PC-9 (cell line): ENCODE measurements around the gene COQ4. TPM values are rescaled to one million over a fixed set of nuclear protein-coding genes. Genes with fewer than 3 reads are reported as not detected.

Source experiments
- BruUV-seq: library from RNA; stranded (reverse); fragments of 400-500 nt; replicated peaks from 2 replicates; lab custom pipeline; 2021; lab: Mats Ljungman, UMichigan
- CTCF ChIA-PET: fragments of 300-600 bp; sonication (Branson Sonifier 250); formaldehyde crosslinking; loops from one replicate; lab custom pipeline; 2022; ENCODE audit warnings: antibody characterized with exemption; lab: Charles Lee
- POLR2A ChIA-PET: fragments of 300-600 bp; sonication (Branson Sonifier 250); formaldehyde crosslinking; loops from one replicate; lab custom pipeline; 2022; ENCODE audit warnings: antibody characterized with exemption; ENCODE audit not compliant: unreplicated experiment; lab: Charles Lee
- DNase-seq, 2 experiments: peaks; one replicate each; pipeline versions ENCODE4 v3.0.0 to v3.0.0-alpha.2; 2015 to 2022; ENCODE audit warnings: mixed read lengths in 1 of 2
- H2AFZ ChIP-seq: fragments of 200-600 bp; sonication (generic); 2 replicates; pipeline ENCODE4 v1.8.1; 2017; ENCODE audit warnings: antibody characterized with exemption
- H3F3A ChIP-seq: fragments of 200-600 bp; sonication (generic); 2 replicates; pipeline ENCODE4 v1.8.1; 2017; ENCODE audit warnings: antibody characterized with exemption, mild to moderate bottlenecking, low read depth; ENCODE audit not compliant: insufficient read depth
- H3K27ac ChIP-seq: fragments of 200-600 bp; sonication (generic); 2 replicates; pipeline ENCODE4 v1.6.1; 2016; ENCODE audit warnings: mixed run types
- H3K27me3 ChIP-seq: fragments of 200-600 bp; sonication (generic); 2 replicates; pipeline ENCODE4 v1.6.1; 2016; ENCODE audit warnings: low read depth, mixed run types; ENCODE audit not compliant: insufficient read depth
- H3K36me3 ChIP-seq: fragments of 200-600 bp; sonication (generic); 2 replicates; pipeline ENCODE4 v1.6.1; 2016; ENCODE audit warnings: low read depth, mixed run types
- H3K4me1 ChIP-seq: fragments of 200-600 bp; sonication (generic); replicated peaks from 2 replicates; pipeline ENCODE4 v1.6.1; 2016; ENCODE audit warnings: mixed run types; ENCODE audit not compliant: insufficient read depth
- H3K4me2 ChIP-seq: fragments of 200-600 bp; sonication (generic); 2 replicates; pipeline ENCODE4 v1.6.1; 2017; ENCODE audit warnings: mixed run types
- H3K4me3 ChIP-seq: fragments of 200-600 bp; sonication (generic); 2 replicates; pipeline ENCODE4 v1.6.1; 2016; ENCODE audit warnings: mixed run types
- H3K79me2 ChIP-seq: fragments of 200-600 bp; sonication (generic); 2 replicates; pipeline ENCODE4 v1.6.1; 2017; ENCODE audit warnings: low read depth, mixed run types
- H3K9me2 ChIP-seq: fragments of 200-600 bp; sonication (generic); 2 replicates; pipeline ENCODE4 v1.8.1; 2017; ENCODE audit warnings: mild to moderate bottlenecking; ENCODE audit not compliant: insufficient read depth
- H3K9me3 ChIP-seq: fragments of 200-600 bp; sonication (generic); 2 replicates; pipeline ENCODE4 v1.8.1; 2016; ENCODE audit warnings: low read depth; ENCODE audit not compliant: insufficient read depth
- H4K20me1 ChIP-seq: fragments of 200-600 bp; sonication (generic); 2 replicates; pipeline ENCODE4 v1.8.1; 2017; ENCODE audit not compliant: insufficient read depth
- EZH2 ChIP-seq: fragments of 200-600 bp; sonication (generic); IDR thresholded peaks from 2 replicates; pipeline ENCODE4 v1.8.0; 2017; ENCODE audit warnings: antibody characterized with exemption, low read depth
- intact Hi-C: fragments of 100-400 bp; cut with micrococcal nuclease; formaldehyde crosslinking; loops from one replicate; pipeline ENCODE4 v1.10.0; 2022; ENCODE audit not compliant: unreplicated experiment
- total RNA-seq: library from RNA; stranded (reverse); gene quantifications from 2 replicates; pipeline ENCODE4 v1.2.3, GENCODE V29; 2021
- TF ChIP-seq, protein P1 (sequence below): fragments of 200-600 bp; sonication (generic); conservative IDR thresholded peaks from 2 replicates; pipeline ENCODE4 v1.6.1; 2017; ENCODE audit warnings: mixed run types, antibody characterized with exemption, mild to moderate bottlenecking, moderate library complexity

The COQ4 gene
- total RNA-seq, 1 experiment from 2014 or later, result 81.8 TPM

DNA sequence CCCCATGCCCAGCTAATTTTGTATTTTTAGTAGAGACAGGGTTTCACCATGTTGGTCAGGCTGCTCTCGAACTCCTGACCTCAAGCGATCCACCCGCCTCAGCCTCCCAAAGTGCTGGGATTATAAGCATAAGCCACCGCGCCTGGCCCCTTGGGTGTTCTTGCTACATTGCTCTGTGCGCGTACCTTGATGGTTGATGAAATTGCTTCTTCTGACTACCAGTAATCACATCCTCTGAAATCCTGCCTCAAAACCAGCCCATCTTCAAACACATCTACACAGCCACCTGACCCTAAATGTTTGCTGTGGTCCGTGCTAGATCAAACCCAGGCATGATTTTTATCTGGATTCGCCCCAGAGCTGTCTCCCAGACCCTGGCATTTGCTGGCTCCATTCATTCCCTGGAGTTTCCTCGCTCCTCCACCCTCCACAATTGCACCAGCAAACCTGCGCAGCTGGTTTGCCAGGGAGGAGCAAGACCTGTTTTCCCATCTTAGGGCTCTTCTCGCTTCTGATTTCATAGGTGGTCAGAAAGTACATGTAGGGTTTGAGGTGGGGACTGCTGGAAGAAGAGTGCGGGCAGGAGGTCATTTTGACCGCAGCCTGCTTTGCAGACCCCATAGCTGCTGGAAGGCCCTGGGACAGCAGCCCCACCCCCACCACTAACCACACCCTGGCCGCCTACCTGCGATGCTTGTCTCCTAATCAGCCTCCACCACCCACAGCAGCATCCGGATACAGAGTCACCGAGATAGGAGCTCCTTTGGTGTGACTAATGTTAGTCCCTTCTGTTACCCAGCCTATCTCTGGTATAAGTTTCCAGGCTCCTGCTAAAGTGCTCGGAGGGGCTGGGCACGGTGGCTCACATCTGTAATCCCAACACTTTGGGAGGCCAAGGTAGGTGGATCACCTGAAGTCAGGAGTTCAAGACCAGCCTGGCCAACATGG, 23.8 kb upstream of the COQ4 start:
- intact Hi-C loops, result loop anchor here (1.0 to 5.0 kb wide), 4 partner anchors 23 to 338 kb away; partner anchors contain the start of genes COQ4, SLC27A4 and TRUB2

DNA sequence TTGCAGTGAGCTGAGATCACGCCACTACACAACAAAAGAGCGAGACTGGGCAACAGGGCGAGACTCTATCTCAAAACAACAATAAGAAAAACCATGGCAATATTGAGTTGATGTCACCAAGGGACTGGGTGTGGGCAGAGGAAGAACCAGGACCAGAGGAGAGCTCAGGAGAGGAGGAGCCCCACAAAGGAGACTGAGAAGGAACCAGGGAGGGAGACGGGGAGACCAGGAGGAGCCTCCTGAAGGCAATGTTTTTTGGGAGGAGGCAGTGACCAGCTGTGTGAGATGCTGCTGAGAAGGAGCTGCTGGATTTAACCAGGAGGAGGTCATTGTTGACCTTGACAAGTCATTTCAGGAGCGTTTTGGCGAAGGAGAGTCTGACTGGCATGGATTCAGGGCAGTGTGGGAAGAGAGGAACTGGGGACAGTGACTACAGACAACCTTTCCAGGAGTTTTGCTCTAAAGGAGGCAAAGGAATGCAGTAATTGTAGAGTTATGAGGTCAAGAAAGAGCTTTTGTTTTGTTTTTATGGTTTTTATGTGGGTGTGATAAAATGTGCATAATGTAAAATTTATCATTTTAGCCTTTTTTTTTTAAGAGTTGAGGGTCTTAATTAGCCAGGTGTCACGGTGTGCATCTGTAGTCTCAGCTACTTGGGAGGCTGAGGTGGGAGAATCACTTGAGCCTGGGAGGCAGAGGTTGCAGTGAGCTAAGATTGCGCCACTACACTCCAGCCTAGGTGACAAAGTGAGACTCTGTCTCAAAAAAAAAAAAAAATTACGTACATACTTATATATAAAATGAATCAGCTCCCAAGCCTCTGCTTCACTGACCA, 18.3 kb upstream of the COQ4 start:
- peak; percentile 6 to 56 for DNase-seq
- H3K79me2 ChIP-seq, result no peaks in the 10 kb centered on the region
- POLR2A ChIA-PET, result interaction anchor here (0.5 to 0.7 kb wide), 11 partner anchors 13 to 422 kb away, joined by 3 to 11 read pairs (median 5); partner anchors contain the start of genes BBLN, SLC27A4, SPTAN1 and SWI5
- H3K4me2 ChIP-seq, result peak overlapping the region; percentile 24
- H3K9me3 ChIP-seq, result no peaks in the 10 kb centered on the region
- TF ChIP-seq, protein P1, sequence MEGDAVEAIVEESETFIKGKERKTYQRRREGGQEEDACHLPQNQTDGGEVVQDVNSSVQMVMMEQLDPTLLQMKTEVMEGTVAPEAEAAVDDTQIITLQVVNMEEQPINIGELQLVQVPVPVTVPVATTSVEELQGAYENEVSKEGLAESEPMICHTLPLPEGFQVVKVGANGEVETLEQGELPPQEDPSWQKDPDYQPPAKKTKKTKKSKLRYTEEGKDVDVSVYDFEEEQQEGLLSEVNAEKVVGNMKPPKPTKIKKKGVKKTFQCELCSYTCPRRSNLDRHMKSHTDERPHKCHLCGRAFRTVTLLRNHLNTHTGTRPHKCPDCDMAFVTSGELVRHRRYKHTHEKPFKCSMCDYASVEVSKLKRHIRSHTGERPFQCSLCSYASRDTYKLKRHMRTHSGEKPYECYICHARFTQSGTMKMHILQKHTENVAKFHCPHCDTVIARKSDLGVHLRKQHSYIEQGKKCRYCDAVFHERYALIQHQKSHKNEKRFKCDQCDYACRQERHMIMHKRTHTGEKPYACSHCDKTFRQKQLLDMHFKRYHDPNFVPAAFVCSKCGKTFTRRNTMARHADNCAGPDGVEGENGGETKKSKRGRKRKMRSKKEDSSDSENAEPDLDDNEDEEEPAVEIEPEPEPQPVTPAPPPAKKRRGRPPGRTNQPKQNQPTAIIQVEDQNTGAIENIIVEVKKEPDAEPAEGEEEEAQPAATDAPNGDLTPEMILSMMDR, result no peak
- TF ChIP-seq EZH2, result no peak
- H3F3A ChIP-seq, result peaks cover 64% of the 10 kb centered on the region
- H4K20me1 ChIP-seq, result no peaks in the 10 kb centered on the region
- CTCF ChIA-PET, result interaction anchor here (0.5 to 1.3 kb wide), 4 partner anchors 27 to 768 kb away, joined by 3 to 6 read pairs (median 4); no protein-coding TSS in a partner anchor
- H3K4me1 ChIP-seq, result peaks cover 66% of the 10 kb centered on the region
- H3K9me2 ChIP-seq, result no peaks in the 10 kb centered on the region
- H3K27ac ChIP-seq, result peak overlapping the region; percentile 97
- H3K4me3 ChIP-seq, result no peak overlapping the region
- no peak overlapping the region for H2AFZ ChIP-seq
- intact Hi-C loops, result no loop called here
- BruUV-seq, result no TSS peak
- peaks cover 7% of the 10 kb centered on the region for H3K36me3 ChIP-seq
- no peaks in the 10 kb centered on the region for H3K27me3 ChIP-seq

More for the DNA sequence above, 23.8 kb upstream of the COQ4 start:
- Histone ChIP-seq H3K27ac (peak overlapping the region; percentile 97), H3K4me2 (peak overlapping the region; percentile 68), H3F3A (peaks cover 47% of the 10 kb centered on the region), H3K9me3 (no peaks in the 10 kb centered on the region), H2AFZ (no peak overlapping the region), H3K4me3 (peak overlapping the region; percentile 25; the same call in 1 of the 2 replicates), H3K79me2 (peaks cover 6% of the 10 kb centered on the region), H3K36me3 (no peaks in the 10 kb centered on the region), H3K4me1 (peaks cover 61% of the 10 kb centered on the region), H4K20me1 (no peaks in the 10 kb centered on the region), H3K27me3 (no peaks in the 10 kb centered on the region), H3K9me2 (no peaks in the 10 kb centered on the region)
- TF ChIP-seq EZH2, result no peak
- TF ChIP-seq, protein P1, result no peak
- ChIA-PET CTCF (interaction anchor here (2.4 kb wide), 1 partner anchor 43 kb away, joined by 10 read pairs; no protein-coding TSS in a partner anchor), POLR2A (interaction anchor here (0.6 to 0.9 kb wide), 3 partner anchors 17 to 170 kb away, joined by 5 to 12 read pairs (median 9); no protein-coding TSS in a partner anchor)
- peak; percentile 80 to 87 for DNase-seq
- BruUV-seq, result TSS peak; percentile 17

DNA sequence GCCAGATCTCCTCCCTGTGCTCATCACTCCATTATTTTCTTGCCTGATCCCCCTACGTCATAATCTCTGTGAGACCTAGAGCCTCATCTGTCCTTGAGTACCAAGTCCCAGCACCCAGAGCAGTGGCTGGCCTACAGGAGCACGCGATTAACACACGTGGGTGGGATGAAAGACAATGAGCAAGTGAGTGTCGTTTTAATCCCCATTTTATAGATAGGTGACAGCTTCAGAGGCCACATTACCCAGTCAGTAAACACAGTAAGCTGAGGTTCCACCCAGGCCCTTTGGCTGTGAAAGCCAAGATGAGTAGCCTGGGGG, 17.7 kb upstream of the COQ4 start:
- Histone ChIP-seq H3K4me2 (peak overlapping the region; percentile 24; the same call in 1 of the 2 replicates), H3F3A (peaks cover 67% of the 10 kb centered on the region), H2AFZ (no peak overlapping the region), H3K4me3 (no peak overlapping the region), H3K79me2 (no peaks in the 10 kb centered on the region), H3K27ac (peak overlapping the region; percentile 97), H3K36me3 (peaks cover 11% of the 10 kb centered on the region), H3K9me3 (no peaks in the 10 kb centered on the region), H3K9me2 (no peaks in the 10 kb centered on the region), H3K4me1 (peaks cover 61% of the 10 kb centered on the region), H3K27me3 (no peaks in the 10 kb centered on the region), H4K20me1 (no peaks in the 10 kb centered on the region)
- BruUV-seq, result no TSS peak
- ChIA-PET POLR2A (interaction anchor here (0.6 to 0.7 kb wide), 7 partner anchors 13 to 421 kb away, joined by 3 to 9 read pairs (median 5); partner anchors contain the start of gene SLC27A4), CTCF (interaction anchor here (0.5 to 1.3 kb wide), 2 partner anchors 57 to 767 kb away, joined by 4 to 6 read pairs; no protein-coding TSS in a partner anchor)
- intact Hi-C loops, result no loop called here
- DNase-seq, result peak in 1 of 2 experiments; percentile 22
- TF ChIP-seq EZH2, result no peak
- TF ChIP-seq, protein P1, result no peak
